Limb (tissue), 2 donors: Measurements from ENCODE around the gene DIP2B.
"Not testable (repeated sequence)": the region's sequence is repeated elsewhere in the genome, so short reads cannot be mapped to it uniquely, and the experiment has no call there.

ENCODE experiments used
- DNase-seq, 2 donors: peaks; one replicate each; pipeline ENCODE4 v3.0.0-alpha.2; 2016; ENCODE audit errors: extremely low spot score in 2 of 2

DIP2B gene

DNA sequence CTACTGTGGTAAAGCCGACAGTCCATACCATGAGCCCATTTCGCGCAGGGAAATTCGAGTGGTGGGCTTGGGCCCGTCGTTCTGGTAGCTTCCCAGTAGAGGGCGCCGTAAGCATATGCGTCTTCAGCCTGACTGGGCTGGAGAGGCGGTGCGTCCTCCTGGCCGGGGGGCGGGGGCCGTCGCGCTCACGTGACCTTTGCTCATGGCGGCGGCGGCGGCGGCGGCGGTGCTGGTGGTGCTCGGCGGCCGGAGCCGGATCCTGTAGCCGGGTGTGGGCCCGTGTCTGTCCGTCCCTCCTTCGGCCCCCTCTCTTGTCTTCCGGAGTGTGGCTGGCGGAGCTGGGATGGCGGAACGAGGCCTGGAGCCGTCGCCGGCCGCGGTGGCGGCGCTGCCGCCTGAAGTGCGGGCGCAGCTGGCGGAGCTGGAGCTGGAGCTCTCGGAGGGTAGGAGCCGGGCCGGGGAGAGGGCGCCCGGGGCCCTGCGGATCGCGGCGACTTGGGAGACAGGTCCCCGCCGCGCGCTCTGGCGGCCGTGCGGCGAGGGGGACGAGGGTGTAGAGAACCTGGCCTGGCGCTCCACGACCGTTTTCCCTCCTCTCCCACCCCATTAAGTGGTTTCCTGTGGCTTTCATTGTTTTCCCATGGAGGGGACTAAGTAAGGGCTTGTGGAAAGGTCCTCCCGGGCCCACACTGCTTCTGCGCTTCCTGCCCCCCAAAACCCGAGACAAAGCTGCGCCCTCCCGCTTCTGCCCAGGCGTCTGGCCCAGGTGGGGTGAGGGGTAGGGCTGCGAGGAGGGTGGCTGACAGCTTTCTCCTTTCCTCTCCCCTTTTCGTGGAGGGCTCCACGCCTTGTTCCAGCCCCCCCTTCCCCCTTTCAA, at the start of gene DIP2B:
DIP2B (plus strand) TSS at position 188 of the 877 bp plus-strand sequence; CDS start at position 344, 156 bp downstream.
- DNase-seq: peak; percentile 93 to 96

- DNase-seq: no peak
Observed at GRCh38 chr12:50458606-50459005, 46.2 kb upstream of the DIP2B start.

DNA sequence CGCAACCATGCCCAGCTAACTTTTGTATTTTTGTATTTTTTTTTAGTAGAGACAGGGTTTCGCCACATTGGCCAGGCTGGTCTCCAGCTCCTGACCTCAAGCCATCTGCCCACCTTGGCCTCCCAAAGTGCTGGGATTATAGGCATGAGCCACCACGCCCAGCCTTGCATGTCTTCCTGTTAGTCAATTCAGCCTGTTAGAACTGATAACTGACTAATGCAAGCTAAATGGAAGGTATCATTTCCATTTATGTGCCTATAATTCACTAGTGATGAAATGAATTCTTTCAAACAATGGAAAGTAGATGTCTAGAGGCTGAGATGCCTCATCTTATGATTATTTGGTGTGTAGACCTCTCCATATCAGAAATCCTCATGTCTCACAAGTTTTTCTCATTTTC, 37.3 kb upstream of the DIP2B start:
- no peak for DNase-seq

DNA sequence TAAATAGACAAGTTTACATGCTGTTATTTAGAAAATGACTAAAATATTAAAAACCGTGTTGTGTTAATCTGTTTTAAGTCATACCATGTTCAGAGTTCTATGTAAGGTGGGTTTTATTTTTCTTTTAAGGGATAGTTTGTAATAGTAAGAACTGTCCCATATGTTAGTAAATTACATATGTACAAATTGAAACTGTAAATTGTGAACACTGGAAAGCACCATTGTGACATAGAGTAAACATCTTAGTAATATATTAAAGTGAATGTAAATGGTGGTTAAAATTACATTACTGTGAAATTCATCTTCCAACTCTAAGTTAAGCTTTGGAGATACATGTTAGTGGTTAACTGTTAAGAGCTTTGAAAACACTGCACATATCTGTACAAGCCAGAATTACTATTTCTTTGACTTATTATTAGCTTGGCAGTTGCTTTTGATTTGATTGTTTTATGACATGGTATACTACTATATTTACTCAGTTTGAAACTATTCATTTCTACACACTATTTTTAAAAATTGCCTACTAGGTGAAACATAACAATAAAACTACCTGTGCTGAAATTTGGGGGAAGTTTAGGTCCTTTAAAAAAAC, 27.4 kb upstream of the DIP2B start:
- DNase-seq: no peak

DNA sequence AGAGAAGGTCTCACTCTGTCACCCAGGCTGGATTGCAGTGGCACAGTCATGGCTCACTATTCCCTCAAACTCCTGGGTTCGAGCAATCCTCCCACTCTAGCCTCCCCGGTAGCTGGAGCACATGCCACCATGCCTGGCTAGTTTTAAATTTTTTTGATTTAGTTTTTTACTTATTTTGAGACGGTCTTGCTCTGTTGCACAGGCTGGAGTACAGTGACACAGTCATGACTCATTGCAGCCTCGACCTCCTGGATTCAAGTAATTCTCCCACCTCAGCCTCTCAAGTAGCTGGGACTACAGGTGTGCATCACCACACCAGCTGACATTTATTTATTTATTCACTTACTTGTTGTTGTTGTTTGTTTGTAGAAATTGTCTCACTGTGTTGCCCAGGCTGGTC, 22.2 kb upstream of the DIP2B start:
- DNase-seq: no peak

GRCh38 chr12:50483488-50483887, 21.3 kb upstream of the DIP2B start:
- DNase-seq: no peak

GRCh38 chr12:50488801-50489200, 16.0 kb upstream of the DIP2B start:
- no peak for DNase-seq

DNA sequence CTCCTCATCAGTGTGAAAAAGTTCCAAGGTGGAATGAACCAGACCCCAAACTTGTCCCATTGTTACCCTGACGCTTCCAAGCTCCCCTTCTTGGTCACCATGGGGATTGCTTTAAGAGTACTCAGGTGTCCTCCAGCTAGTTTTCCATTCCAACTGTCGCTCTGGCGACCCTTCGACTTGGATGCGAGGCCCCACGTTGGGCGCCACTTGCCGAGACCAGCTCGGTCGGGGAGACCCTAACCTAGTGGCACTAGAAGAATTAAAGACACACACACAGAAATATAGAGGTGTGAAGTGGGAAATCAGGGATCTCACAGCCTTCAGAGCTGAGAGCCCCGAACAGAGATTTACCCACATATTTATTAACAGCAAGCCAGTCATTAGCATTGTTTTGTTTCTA, 6.7 kb upstream of the DIP2B start:
- not testable (repeated sequence) for DNase-seq

DNA sequence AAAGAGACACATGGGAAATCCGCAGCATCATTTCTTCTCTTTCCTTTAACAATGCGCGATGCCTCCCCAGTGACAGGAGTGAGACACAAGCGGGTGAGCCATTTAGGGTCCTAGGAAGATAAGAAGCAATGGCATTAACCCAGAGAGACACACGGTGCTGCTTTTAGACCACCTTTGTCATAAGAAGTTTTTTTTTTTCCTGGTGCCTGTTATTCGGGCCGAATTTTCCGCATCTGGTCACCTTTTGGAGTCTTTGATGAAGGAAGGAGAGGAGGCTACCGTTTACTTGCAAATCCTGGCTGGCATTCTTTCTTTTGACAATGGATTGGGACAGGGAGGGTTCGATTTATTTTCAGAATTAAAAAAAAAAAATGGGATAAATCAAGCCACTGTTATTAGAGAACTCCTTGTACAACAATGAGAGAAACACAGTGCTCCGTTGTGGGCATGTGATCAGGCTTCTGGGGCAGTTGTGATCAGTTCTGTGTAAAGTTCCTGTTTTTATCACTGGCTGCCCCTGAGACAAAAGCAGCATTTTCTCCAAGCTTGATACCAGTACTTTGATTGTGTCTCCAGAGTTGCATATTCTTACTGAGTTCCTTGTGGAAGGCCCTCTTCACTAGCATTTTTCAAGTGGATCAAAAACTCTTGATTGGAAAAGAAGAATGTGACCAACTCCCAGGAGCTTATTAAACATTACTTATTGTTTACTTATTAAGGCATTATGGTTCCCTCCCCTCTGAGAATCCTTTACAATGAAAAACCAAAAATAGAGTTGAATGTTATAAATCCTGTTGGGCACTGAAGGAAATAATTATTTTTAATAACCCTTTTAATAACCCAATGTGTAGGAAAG, 1.1 kb downstream of the DIP2B start:
- DNase-seq: no peak

GRCh38 chr12:50506753-50507473, 2.1 kb downstream of the DIP2B start:
- no peak for DNase-seq

DNA sequence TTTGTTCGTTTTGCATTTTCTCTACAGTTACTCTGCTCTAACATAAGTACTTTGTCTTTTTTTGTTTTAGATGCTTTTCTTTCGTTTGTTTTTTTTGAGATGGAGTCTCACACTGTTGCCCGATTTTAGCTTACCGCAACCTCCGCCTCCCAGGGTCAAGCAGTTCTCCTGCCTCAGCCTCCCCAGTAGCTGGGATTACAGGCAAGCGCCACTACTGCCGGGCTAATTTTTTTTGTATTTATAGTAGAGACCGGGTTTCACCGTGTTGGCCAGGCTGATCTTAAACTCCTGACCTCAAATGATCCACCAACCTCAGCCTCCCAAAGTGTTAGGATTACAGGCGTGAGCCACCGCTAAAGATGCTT, 2.7 kb downstream of the DIP2B start:
- DNase-seq: no peak

DNA sequence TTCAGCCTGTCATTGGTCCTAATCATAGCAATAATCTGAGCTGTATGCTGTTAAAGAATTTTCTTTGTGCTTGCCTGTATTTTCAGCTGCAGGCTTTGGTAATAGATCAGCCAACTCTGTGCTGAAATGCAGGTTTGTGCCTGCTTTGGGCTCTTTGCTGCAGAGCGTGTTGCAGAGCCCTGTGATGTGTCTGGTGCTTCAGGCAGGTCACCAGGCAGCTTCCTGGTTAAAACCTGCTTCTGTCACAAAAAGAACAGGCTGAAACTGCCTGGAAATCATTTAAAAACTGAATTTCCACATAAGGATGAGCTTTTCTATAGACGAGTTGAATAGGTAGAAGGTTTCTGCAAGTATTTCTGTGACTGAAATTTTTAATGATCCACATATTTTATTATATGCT, 3.1 kb downstream of the DIP2B start:
- no peak for DNase-seq

DNA sequence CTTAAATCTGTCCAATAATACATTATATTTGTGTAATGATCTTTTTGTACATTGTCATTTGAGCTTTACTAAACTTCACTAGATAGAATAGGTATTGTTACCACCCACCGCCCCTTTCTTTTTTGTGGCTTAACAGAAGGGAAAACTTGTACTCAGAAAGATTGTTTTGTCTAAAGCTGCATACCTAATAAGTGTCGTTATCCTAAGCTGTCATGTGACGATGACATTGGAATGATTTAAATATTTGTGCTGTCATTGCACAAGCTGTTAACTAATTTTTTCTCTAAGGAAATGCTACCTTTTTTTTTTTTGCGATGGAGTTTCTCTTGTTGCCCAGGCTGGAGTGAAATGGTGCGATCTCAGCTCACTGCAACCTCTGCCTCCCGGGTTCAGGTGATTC, 3.6 kb downstream of the DIP2B start:
- no peak for DNase-seq

DNA sequence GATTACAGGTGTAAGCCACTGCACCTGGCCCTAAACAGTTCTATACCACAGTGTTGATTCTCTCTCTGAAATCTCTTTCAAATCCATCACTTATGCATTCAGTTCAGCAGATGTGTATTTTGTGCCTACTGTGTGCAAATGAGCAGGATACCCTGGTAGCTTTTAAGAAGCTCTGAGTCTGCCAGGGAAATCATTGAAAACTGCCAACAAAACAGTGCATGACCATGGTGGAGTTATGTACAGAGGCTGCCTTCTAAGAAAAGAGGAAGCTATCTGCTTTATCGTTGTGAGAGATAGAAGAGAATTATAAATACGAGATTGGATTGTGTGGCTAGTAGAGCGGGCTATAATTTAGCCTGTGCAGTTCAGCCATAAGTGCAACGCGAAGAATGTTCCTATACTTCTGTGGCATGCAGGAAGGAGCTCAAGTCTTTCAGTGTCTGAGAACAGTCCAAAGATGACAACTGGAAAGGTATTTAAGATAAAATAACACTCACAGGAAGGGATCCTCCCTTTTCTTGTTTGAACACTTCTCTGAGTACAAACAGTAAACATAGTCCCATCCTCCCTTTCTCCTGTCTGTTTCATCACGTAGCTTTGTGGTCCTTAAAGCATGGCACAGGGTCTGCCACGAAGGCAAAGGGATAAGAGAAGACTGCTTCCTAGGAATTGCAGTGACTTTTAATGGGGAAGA, 4.3 kb downstream of the DIP2B start:
- no peak for DNase-seq

DNA sequence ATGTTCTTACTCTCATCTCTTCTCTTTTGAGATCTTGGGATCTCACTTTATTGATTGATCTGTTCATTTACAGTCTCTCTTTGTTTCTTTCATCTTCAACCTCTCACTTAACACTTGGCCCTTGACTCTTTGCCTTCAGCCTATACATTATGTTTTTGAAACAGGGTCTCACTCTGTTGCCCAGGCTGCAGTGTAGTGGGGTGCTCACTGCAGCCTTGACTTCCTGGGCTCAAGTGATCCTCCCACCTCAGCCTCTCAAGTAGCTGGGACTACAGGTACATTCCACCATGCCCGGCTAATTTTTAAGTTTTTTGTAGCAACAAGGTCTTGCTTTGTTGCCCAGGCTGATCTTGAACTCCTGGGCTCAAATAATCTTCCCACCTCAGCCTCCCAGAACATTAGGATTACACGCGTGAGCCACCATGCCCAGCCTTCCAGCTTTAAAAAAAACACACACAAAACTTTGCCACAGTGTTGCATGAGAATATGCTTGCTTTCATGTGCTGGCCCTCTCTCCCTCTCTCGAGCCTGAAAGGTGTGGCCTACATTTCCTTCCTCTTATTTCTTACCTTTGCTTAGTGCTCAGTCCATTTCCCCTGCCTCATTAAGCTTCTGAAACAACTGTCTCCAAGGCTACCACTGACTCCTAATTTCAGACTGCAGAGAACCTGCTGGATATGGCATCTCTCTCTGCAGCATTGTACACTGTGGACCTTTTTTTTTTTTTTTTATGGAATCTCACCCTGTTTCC, 9.9 kb downstream of the DIP2B start:
- DNase-seq: no peak

DNA sequence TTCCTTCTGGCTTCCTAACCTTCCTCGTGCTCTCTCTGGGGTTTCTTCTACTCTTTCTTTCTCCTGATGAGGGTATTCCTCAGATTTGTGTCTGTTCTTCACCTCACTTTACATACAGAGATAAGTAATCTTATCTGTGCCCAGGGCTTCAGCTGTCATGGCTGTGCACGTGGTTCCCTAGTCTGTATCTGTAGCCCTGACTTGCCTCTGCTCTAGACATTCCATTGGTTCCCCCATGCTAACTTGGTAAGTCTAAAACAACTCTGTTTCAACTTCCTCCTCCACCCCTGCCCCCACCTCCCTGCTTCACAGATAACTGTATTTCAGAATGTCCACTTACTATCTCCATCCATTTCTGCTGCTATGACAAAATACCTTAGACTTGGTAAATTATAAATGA, 10.8 kb downstream of the DIP2B start:
- no peak for DNase-seq

GRCh38 chr12:50517421-50518048, 12.8 kb downstream of the DIP2B start:
- DNase-seq: no peak

DNA sequence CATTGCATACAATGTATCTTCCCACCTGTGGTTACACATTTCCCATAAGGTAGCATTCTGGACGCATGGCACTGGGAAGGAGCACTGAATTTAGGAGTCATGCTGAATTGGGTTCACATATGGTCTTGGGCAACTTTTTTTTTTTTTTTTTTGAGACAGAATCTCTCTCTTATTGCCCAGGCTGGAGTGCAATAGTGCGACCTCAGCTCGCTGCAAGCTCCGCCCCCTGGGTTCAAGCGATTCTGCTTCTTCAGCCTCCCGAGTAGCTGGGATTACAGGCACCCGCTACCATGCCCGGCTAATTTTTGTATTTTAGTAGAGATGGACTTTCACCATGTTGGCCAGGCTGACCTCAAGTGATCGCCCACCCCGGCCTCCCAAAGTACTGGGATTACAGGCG, 13.3 kb downstream of the DIP2B start:
- no peak for DNase-seq

DNA sequence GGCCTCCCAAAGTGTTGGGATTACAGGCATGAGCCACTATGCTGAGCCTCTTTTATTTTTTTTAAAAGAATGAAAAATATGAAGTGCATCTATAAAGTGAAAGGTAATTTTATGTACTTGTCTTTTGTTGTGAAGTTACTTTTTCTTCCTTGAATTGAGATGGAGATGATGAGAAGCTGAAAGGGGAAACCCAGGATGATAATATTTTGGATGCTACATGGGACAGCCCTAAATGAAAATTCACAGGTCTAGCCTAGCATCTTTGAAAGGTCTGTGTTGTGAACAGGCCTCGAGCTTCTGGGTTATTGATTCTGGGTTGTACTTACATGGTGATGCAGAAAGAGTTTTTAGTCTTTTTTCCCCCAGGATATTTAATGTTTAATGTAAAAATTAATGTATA, 14.6 kb downstream of the DIP2B start:
- no peak for DNase-seq
